Measurements from ENCODE around the gene MMP28.

- TF ChIP-seq, protein P1, sequence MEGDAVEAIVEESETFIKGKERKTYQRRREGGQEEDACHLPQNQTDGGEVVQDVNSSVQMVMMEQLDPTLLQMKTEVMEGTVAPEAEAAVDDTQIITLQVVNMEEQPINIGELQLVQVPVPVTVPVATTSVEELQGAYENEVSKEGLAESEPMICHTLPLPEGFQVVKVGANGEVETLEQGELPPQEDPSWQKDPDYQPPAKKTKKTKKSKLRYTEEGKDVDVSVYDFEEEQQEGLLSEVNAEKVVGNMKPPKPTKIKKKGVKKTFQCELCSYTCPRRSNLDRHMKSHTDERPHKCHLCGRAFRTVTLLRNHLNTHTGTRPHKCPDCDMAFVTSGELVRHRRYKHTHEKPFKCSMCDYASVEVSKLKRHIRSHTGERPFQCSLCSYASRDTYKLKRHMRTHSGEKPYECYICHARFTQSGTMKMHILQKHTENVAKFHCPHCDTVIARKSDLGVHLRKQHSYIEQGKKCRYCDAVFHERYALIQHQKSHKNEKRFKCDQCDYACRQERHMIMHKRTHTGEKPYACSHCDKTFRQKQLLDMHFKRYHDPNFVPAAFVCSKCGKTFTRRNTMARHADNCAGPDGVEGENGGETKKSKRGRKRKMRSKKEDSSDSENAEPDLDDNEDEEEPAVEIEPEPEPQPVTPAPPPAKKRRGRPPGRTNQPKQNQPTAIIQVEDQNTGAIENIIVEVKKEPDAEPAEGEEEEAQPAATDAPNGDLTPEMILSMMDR (conservative IDR thresholded peaks at IDR 0.05; ENCODE audit: low read length): no peak
- TF ChIP-seq EZH2phosphoT487 (IDR thresholded peaks at IDR 0.05; ENCODE audit: borderline replicate concordance, low read depth, low read length): no peak
These were observed 47.0 kb downstream of the MMP28 start for GRCh38 chr17:35748341-35748841.
